MM.1S (cell line): ENCODE data around the gene ANP32B.

Experiments
- DNase-seq: peaks from one replicate; pipeline ENCODE4 v3.0.0-alpha.2; 2015
- H2AFZ ChIP-seq: fragments of 300-600 bp; sonication (generic); 2 replicates; pipeline ENCODE4 v1.6.0; 2016; ENCODE audit warnings: antibody characterized with exemption, low read length
- H3F3A ChIP-seq: fragments of 300-600 bp; sonication (generic); 2 replicates; pipeline ENCODE4 v1.6.1; 2016; ENCODE audit warnings: mild to moderate bottlenecking, antibody characterized with exemption, low read length, moderate library complexity, mixed read lengths; ENCODE audit not compliant: insufficient read depth
- H3K27ac ChIP-seq: fragments of 300-600 bp; sonication (generic); 2 replicates; pipeline ENCODE4 v1.5.1; 2016; ENCODE audit warnings: mild to moderate bottlenecking, low read length
- H3K27me3 ChIP-seq: fragments of 300-600 bp; sonication (generic); replicated peaks from 2 replicates; pipeline ENCODE4 v1.6.0; 2016; ENCODE audit warnings: low read length; ENCODE audit not compliant: insufficient read depth
- H3K36me3 ChIP-seq: fragments of 300-600 bp; sonication (generic); replicated peaks from 2 replicates; pipeline ENCODE4 v1.6.1; 2016; ENCODE audit warnings: mild to moderate bottlenecking, low read length, mixed read lengths; ENCODE audit not compliant: insufficient read depth
- H3K4me1 ChIP-seq: fragments of 300-600 bp; sonication (generic); 2 replicates; pipeline ENCODE4 v1.6.1; 2016; ENCODE audit warnings: low read length, mixed read lengths
- H3K4me2 ChIP-seq: fragments of 300-600 bp; sonication (generic); 2 replicates; pipeline ENCODE4 v1.6.0; 2016; ENCODE audit warnings: low read depth, low read length
- H3K4me3 ChIP-seq: fragments of 300-600 bp; sonication (generic); 2 replicates; pipeline ENCODE4 v1.5.1; 2016; ENCODE audit warnings: low read length, mixed read lengths
- H3K79me2 ChIP-seq: fragments of 300-600 bp; sonication (generic); 2 replicates; pipeline ENCODE4 v1.6.1; 2016; ENCODE audit warnings: mixed run types, low read length, mixed read lengths
- H3K9ac ChIP-seq: fragments of 300-600 bp; sonication (generic); 2 replicates; pipeline ENCODE4 v1.6.1; 2016; ENCODE audit warnings: low read length, mixed read lengths
- H3K9me2 ChIP-seq: fragments of 300-600 bp; sonication (generic); replicated peaks from 2 replicates; pipeline ENCODE4 v1.6.1; 2016; ENCODE audit warnings: mild to moderate bottlenecking, low read length, mixed read lengths; ENCODE audit not compliant: insufficient read depth
- H3K9me3 ChIP-seq: fragments of 300-600 bp; sonication (generic); replicated peaks from 2 replicates; pipeline ENCODE4 v1.6.1; 2016; ENCODE audit warnings: mild to moderate bottlenecking, low read length, mixed read lengths; ENCODE audit not compliant: insufficient read depth
- H4K20me1 ChIP-seq: fragments of 300-600 bp; sonication (generic); 2 replicates; pipeline ENCODE4 v1.6.1; 2016; ENCODE audit warnings: mild to moderate bottlenecking, low read length, moderate library complexity, mixed read lengths; ENCODE audit not compliant: insufficient read depth
- EZH2 ChIP-seq: fragments of 300-600 bp; sonication (generic); optimal IDR thresholded peaks from 2 replicates; pipeline ENCODE3; 2017; ENCODE audit warnings: low read depth, mild to moderate bottlenecking, antibody characterized with exemption, low read length, mixed read lengths
- EZH2phosphoT487 ChIP-seq: fragments of 300-600 bp; sonication (generic); IDR thresholded peaks from 2 replicates; pipeline ENCODE4 v1.6.1; 2018; ENCODE audit warnings: antibody characterized with exemption, low read length
- TF ChIP-seq, protein P1 (sequence below): fragments of 300-600 bp; sonication (generic); IDR thresholded peaks from 2 replicates; pipeline ENCODE4 v1.5.1; 2016; ENCODE audit warnings: antibody characterized with exemption, low read length, mixed read lengths

Gene ANP32B

DNA sequence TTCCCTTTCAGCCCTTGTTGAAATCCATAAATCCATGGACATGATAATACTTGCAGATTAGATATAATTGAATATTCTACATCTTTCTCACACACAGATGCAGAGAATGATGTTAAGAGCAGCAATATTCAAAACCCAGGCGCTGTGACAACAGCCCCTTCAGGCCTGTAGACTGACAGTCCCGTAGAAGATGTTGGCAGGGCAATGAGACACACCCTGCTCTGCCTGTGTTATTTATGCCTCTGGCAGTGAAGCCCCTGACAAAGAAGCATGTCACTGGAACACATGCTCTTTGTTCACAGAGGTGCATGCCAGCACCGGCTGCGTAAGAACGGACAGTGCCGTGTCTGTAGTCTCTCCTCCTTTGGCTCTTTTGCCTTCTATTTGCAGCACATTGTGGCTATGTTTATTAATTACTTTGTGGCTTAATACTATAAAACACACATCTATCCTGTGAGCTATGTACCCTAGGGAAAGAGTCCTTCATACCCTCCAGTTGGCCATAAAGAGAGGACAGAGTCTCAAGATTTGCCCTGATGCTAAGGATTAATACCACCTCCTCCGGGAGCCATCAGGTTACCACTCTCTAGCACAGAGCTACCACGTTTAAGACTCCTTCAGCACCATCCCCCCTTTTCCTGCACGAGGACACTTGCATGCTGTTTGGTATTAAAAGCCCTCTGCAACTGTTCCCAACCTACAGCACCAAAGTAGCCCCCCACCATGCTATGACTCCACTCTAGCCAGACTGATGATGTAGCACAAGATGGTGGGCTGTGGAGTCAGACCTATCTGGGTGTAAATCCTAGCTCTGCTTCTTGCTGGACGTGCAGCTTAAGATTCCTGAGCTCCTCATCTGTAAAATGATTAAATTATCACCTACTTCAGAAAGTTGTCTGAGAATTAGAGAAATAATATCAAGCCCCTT is 2.0 kb upstream of the ANP32B start:
- Histone ChIP-seq H3F3A (no peaks in the 10 kb centered on the region), H3K79me2 (peaks cover 24% of the 10 kb centered on the region), H3K27ac (no peak overlapping the region), H3K9ac (no peak overlapping the region), H4K20me1 (no peaks in the 10 kb centered on the region; the same call in 1 of the 2 replicates), H3K9me3 (no peaks in the 10 kb centered on the region), H3K27me3 (no peaks in the 10 kb centered on the region), H3K4me3 (no peak overlapping the region), H3K4me2 (no peak overlapping the region), H3K36me3 (no peaks in the 10 kb centered on the region), H2AFZ (no peak overlapping the region), H3K4me1 (peaks cover 6% of the 10 kb centered on the region), H3K9me2 (no peaks in the 10 kb centered on the region)
- DNase-seq: no peak
- TF ChIP-seq, protein P1, sequence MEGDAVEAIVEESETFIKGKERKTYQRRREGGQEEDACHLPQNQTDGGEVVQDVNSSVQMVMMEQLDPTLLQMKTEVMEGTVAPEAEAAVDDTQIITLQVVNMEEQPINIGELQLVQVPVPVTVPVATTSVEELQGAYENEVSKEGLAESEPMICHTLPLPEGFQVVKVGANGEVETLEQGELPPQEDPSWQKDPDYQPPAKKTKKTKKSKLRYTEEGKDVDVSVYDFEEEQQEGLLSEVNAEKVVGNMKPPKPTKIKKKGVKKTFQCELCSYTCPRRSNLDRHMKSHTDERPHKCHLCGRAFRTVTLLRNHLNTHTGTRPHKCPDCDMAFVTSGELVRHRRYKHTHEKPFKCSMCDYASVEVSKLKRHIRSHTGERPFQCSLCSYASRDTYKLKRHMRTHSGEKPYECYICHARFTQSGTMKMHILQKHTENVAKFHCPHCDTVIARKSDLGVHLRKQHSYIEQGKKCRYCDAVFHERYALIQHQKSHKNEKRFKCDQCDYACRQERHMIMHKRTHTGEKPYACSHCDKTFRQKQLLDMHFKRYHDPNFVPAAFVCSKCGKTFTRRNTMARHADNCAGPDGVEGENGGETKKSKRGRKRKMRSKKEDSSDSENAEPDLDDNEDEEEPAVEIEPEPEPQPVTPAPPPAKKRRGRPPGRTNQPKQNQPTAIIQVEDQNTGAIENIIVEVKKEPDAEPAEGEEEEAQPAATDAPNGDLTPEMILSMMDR: no peak
- no peak for TF ChIP-seq EZH2
- TF ChIP-seq EZH2phosphoT487: no peak

DNA sequence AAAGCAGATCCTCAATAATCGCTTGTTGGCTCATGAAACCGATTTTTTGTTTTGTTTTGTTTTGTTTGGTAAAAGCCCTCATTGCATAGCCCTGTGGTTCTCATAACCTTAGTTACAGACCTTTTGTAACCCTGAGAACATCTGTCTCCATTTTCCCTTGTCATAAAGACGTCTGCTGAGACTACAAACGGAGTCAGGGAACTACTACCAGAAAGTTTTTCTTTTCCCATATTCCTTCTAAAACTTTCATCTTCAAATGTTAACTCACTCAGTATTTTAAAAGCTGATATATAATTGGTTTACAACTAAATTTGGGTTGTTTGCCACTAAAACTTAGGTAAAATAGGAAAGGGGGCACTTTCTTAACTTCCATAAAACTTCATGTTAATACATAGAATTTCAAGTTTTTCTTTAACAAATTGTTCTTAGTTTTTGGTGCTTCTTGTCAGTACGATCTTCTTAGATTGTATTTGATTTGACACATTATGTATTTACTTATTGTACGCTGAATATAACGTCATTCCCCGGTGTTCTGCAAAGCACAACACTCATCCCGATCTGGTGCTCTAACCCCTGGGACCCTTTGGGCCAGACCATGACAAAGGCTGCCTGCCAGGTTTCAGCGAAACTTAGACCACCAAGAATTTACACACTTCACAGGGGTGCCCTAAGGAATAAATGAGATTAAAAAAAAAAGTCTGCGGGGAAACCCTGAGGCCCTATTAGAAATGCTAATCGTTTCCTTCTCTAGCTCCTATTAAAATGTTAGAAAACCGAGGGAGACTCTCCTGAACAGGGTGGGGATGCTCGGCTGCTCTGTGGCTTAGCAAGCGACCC is 1.1 kb upstream of the ANP32B start:
- H3K27ac ChIP-seq: peak overlapping the region; percentile 54; the same call in 1 of the 2 replicates
- TF ChIP-seq EZH2 (no peak), EZH2phosphoT487 (no peak)
- TF ChIP-seq, protein P1: no peak
- H3K4me3 ChIP-seq: peak overlapping the region; percentile 89
- DNase-seq: no peak
- H3K4me2 ChIP-seq: peak overlapping the region; percentile 82
- no peaks in the 10 kb centered on the region for H3K36me3 ChIP-seq
- H2AFZ ChIP-seq: peak overlapping the region; percentile 91
- H3K27me3 ChIP-seq: no peaks in the 10 kb centered on the region
- H4K20me1 ChIP-seq: peaks cover 6% of the 10 kb centered on the region; the same call in 1 of the 2 replicates
- H3K9me2 ChIP-seq: no peaks in the 10 kb centered on the region
- H3F3A ChIP-seq: 0 out of 2 replicates have a peak, but pooled peaks cover 6% of the 10 kb centered on the region
- H3K4me1 ChIP-seq: peaks cover 7% of the 10 kb centered on the region
- peak overlapping the region; percentile 93 for H3K9ac ChIP-seq
- H3K9me3 ChIP-seq: no peaks in the 10 kb centered on the region
- peaks cover 33% of the 10 kb centered on the region for H3K79me2 ChIP-seq

DNA sequence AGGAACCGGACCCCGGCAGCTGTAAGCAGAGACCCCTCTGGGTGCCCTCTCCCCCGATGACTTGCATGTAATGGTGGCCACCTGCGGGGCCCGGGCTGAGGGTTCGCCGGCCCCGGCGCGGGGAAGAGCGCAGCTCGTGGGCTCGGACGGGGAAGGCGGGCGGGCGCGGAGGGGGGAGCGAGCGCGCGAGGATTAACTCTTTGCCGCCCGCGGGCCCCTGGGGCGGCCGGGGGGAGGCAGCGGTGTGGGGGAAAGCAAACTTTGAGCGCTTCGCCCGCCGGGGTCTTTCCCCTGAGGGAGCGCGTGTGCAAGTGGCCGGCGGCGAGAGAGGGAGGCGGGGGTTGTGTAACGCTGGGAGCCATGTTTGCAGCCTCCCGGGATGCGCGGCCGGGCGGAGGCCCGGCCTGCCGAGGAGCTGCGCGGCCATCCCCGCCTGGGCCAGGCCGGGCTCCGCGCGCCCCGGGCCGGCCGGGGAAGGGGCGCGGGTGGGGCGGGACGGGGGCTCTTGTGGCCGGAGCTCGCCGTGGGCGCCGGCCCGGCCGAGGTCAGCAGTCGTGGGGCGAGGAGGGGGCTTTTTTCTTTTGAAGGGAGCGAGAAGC is 547 bp downstream of the ANP32B start:
- peak overlapping the region; percentile 85; the same call in 1 of the 2 replicates for H3K27ac ChIP-seq
- DNase-seq: peak; percentile 62

More for the DNA sequence above, 547 bp downstream of the ANP32B start:
- TF ChIP-seq EZH2 (no peak), EZH2phosphoT487 (no peak)
- TF ChIP-seq, protein P1: no peak
- Histone ChIP-seq H3K27me3 (no peaks in the 10 kb centered on the region), H3K9me3 (no peaks in the 10 kb centered on the region), H3K36me3 (no peaks in the 10 kb centered on the region), H3K4me3 (peak overlapping the region; percentile 89), H3K79me2 (peaks cover 49% of the 10 kb centered on the region), H2AFZ (peak overlapping the region; percentile 58), H3K9me2 (no peaks in the 10 kb centered on the region), H4K20me1 (peaks cover 21% of the 10 kb centered on the region), H3K4me1 (peaks cover 18% of the 10 kb centered on the region), H3K9ac (peak overlapping the region; percentile 99), H3F3A (0 out of 2 replicates have a peak, but pooled peaks cover 6% of the 10 kb centered on the region), H3K4me2 (peak overlapping the region; percentile 37; the same call in 1 of the 2 replicates)
